ENCODE data around the gene SLC25A19.

Gene SLC25A19

DNA sequence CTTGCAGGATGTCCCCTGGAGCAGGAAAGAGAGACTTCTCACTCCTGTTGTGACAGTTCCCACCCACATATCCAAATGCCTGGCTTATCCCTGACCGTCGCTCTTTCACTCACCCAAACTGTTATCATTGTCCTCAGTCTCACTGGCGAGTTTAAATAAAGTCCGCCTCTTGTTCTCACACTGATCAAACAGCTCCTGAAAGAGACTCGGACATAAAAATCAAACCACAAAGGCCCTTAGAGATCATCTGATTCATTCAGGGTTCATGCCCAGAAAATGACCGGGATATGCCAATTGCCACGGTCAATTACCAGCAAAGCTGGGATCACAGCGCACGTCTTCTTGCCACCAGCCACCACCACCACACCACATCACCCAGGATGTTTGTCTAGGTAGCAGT lies 47.7 kb downstream of the SLC25A19 start:
- DNase-seq (ENCODE audit: low read depth, low spot score), result no peak

DNA sequence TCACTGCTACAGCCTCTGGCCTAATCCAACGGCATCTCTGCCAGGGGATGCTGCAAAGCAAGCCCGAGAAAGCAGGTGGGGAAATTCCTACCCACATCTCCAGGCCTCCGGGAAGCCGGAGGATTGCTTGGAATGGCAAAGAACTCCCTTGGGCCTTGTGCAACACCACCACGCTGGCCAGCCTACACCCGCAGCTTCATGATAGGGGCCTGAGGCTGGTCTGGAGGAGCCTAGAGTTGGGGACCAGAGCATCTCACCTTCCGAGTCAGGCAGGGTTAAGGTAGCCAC lies 48.1 kb downstream of the SLC25A19 start:
- no peak for DNase-seq (ENCODE audit: low read depth, low spot score)

DNA sequence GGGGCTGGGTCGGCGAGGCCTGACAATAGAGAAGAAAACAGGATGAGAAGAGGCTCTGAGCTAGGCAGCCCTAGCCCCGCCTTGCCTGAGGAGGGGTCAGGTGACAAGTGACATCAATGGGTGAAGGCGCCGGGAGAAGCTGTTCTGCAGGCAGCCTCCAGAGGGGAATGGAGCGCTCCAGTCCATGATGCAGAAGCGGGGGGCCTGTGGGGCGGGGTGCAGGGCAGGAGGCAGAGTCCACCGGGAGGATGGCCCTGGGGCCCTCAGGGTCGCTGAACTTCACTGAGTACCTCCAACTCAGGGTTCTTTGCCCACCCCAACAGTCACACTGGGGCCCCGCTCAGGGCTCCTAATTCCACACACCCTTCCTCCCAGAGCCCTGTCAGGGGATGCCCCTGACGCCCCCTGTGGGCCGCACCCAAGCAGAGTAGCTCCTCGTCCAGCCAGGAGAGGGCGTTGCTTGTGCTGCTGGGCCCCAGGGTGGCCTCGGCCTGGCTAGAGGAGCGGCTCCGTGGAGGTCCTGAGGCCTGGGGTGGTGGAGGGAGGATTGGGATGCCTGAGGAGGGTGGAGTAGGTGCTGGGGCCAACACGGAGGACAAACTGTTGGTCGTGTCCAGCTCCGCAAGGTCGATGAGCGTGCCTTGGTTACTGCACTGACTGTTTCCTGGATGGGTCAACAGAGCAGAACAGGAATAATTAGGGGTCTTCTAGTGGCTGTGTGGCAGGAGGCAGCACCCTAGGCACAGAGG lies 48.7 kb downstream of the SLC25A19 start:
- DNase-seq (ENCODE audit: low read depth, low spot score), result no peak

DNA sequence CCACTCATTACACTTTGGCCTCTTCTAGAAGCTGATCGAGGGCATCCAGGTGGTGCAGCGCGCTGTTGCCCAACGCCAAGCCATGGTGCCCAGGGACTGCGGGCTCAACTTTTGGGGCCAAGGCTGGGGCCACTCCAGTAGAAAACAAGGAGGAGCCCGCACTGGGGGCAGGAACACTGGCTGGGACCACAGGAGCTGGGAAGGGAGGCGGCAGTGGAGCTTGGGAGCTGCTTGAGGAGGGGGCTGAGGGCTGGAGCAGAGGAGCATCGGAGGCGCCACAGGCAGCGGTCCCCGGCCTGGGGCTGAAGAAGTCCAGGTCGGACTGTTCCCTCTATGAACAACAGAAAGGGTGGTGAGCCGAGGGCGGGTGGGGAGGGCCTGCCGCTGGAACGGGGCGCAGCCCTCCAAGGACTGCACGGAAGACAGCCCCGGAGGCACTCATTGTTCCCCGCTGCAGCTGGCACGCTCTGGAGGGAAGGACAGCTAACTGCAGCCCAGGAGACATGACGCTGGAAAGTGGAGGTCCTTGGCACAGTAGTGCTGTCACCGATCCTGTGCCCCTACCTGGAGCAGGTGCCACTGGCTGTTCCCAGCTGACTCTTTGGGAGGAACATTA lies 49.3 kb downstream of the SLC25A19 start:
- DNase-seq (ENCODE audit: low read depth, low spot score), result no peak

DNA sequence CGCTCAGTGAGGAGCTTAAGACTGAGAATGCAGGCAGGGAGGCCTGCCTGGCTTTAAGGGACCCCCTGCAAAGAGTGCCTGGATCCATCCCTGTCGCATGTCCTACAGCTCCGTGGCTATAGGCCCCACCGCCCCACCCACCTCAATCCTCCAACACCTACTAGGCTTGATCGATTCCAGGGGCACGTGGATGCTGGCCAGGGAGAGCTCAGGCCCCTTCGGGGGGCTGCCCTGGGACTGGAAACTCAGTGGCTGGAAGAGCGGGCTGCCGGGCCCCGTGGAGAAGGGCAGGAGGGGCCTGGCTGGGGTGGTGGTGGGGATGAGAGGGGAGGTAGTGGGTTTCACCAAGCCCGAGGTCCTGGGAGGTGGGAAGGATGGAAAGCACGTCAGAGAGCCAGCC lies 50.0 kb downstream of the SLC25A19 start:
- no peak for DNase-seq (ENCODE audit: low read depth, low spot score)

DNA sequence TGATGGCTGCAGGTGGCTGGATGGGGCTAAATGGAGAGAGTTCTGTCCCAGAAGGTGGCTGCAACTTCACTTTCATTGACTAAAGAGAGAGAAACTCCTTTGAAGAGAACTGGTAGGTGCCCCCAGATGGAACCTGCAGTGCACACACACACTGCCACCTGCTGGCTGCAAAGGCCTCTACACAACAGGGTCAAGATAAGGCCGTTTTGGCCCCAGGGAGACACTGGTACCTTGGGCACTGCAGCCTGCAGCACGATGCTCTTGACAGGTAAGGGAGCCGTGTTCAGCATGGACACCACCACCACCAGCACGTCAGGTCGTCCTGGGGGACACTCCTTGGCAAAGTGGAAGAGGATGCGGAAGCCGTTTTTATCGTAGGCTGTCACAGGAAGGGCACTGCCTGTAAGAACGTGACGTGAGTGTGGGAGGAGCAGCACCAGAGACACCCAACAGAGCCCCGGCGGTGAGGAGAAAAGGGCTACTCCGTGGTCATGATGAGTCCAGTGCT lies 50.5 kb downstream of the SLC25A19 start:
- DNase-seq (ENCODE audit: low read depth, low spot score), result no peak

DNA sequence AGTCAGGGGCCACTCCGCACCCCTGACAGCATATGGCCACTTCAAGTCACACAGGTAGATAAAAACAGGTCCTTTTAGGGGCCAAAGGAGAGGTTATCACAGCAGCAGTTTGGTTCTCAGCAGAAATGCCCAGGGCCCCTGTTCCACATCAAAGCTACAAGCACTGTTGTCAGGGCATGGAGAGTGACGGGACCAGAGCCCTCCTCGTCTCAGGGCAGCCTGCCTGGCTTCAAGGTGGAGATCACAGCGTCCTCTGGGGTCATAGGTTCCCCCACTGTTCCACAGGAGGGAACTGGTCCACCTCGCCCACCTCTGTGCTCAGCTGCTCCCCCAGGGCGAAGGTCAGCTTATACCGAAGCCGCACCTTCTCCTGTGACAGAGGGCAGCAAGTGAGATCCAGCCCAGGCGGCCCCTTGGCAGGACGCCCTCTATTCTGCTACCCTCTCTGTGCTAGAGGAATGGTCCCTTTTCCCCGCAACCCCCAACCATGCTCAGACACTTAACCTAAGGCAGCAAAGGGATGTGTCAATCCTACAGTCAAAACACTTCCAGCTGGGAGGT lies 51.1 kb downstream of the SLC25A19 start:
- no peak for DNase-seq (ENCODE audit: low read depth, low spot score)

DNA sequence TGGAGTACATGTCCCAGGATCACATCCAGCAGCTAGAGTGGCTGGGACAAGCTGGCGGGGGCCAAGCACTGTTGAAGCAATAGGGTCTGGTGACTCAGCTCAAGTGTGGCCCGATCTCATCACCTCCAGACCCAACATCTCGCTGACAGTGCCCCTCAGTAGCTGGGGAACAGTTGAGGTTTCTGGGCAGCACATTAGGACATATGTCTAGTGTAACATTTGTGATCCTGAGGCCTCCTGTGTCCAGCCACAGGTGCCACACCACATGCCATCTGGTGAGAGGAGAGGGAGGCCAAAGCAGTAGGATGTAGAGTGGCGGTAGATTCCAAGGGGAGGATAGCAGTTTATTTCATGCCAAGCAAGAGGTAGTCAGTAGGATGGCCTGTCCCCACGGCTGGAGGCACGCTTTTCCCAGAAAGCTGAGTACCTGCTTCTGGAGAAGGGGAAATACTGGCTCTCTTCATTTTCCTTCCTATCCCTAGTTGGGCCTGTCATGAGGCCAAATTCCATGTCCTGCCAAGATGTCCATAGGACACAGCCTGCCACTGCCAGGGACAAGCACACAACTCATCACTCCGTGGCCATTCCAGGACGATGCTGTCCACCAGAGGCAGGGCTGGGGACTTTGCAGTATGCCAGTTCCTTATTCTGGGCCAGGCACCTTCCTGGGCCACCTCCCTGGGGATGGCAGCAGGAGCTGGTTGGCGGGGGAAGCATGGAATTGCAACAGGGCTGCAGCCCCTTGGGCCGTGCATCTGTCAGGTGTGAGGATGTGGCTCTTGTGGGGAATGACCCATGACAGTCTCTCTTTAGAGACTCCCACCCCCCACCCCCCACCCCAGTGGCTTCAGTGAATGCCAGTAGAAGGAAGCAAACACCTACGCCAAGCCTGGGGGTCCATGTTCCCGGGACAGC lies 51.9 kb downstream of the SLC25A19 start:
- DNase-seq (ENCODE audit: low read depth, low spot score), result no peak

DNA sequence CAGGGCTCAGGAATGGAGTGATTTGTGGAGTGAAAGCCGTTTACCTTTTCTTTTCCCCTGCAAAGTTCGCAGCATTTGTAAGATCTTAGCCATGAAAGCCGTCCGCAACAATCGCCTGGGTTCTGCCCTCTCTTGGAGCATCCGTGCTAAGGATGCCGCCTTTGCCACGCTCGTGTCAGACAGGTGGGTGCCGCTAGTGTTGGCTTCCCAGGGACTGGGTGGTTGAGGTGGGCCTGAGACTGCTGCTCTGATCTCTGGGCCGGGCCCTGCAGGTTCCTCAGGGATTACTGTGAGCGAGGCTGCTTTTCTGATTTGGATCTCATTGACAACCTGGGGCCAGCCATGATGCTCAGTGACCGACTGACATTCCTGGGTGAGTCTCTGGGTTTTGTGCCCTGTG lies 56.4 kb downstream of the SLC25A19 start:
- no peak for DNase-seq (ENCODE audit: low read depth, low spot score)

DNA sequence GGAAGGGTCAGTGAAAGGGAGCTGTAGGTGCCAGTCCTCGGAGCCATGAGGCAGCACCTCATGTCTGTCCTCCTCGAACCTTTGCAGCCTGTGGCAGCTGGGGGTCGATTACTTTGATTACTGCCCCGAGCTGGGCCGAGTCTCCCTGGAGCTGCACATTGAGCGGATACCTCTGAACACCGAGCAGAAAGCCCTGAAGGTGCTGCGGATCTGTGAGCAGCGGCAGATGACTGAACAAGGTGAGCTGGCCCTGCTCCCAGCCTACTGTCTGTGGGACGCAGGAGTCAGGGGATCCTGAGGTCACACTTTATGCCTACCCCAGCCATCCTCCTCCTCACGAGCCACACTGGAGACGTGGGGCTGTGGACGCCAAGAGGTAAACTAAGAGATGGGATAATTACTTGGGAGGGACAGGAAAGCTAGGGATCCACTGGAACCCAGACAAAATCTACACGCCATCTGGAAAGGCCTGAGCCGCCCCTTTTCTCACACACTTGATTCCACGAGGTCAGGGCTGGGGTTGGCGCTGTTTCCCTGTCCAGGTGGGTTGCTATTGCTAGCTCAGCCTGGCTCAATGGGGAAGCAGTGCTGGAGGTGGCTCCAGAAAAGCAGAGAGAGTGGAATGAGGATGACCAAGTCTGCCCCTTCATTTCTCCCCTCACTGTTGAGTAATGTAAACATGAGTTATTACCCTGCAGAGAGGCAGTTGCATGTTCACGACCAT lies 57.3 kb downstream of the SLC25A19 start:
- no peak for DNase-seq (ENCODE audit: low read depth, low spot score)

DNA sequence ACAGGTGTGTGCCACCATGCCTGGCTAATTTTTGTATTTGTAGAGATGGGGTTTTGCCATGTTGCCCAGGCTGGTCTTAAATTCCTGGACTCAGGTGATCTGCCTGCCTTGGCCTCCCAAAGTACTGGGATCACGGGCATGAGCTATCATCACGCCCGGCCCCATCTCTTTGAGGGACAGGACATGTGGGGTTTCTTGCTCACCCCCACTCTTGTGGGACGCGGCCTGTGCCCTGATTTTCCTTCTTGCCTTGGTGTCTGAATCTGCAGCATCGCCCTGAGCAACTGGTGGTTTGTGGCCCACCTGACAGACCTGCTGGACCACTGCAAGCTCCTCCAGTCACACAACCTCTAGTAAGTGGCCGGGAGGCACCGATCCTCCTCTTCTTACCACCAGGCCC lies 58.2 kb downstream of the SLC25A19 start:
- no peak for DNase-seq (ENCODE audit: low read depth, low spot score)

DNA sequence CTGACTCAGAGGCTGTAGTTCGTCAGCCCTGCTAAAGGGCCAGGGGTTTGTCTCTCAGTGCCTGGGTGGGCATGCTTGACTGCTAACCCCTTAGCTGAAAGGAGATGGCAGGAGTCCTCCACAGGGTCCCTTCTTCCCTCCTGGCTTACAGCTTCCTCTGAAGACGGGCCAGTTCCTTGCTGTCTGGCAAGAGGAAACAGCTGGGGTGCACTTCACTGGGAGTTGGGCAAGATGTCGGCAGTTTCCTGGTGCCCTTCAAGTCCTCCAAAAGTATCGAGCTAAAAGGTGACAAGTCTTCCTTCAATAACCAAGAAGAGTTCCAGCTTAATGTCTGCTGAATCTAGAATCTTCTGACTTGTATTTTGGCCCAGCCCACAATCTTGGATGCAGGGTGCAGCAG lies 60.4 kb downstream of the SLC25A19 start:
- no peak for DNase-seq (ENCODE audit: low read depth, low spot score)

DNA sequence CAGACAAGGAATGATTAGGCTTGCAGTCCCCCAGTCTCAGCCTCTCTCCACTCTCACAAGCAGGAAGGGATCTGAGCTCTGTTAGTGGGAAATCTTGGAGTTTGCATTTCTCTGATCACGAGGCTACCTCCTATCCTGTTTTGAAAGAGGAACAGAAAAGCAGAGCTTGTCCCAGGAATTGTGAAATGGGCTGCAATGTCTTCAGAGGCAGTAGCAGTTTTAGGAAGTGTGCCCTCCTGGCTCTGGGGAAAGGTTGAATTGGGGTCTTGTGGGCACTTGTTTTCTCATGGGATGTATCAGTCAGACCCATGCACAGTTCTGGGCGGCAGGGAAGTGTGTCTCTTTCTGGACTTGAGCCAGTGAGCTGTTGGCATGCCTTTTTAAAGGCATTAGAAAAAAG lies 60.9 kb downstream of the SLC25A19 start:
- DNase-seq (ENCODE audit: low read depth, low spot score), result no peak

DNA sequence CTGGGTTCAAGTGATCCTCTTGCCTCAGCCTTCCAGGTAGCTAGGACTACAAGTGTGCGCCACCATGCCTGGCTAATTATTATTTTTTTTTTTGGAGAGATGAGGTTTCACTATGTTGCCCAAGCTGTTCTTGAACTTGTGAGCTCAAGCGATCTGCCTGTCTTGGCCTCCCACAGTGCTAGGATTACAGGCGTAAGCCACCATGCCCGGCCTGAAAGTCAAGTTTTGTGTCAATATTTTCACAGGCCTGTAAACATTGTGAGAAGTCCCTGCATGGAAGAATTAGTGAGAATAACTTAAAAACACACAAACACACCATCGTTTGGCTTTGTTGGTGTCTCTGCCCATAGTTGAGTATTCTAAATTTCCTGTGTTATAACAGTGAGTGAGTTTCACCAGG lies 61.5 kb downstream of the SLC25A19 start:
- DNase-seq (ENCODE audit: low read depth, low spot score), result no peak

DNA sequence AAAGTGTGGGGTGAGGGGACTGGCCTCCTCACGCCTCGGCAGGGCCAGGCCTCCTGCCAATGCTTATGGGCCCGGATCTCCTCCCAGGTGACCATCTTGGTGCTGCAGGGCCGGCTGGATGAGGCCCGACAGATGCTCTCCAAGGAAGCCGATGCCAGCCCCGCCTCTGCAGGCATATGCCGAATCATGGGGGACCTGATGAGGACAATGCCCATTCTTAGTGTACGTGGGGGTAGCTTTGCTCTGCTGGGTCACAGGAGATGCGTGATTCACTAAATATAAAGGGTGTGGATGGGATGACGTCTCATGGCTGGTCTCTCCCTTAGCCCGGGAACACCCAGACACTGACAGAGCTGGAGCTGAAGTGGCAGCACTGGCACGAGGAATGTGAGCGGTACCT lies 64.2 kb downstream of the SLC25A19 start:
- no peak for DNase-seq (ENCODE audit: low read depth, low spot score)
